Measurements from ENCODE around the gene PTBP3.

The PTBP3 gene

GRCh38 chr9:112331674-112331952, 1.8 kb downstream of the PTBP3 start:
- Histone ChIP-seq H2BK120ac (ENCODE audit: low read depth, low read length) (no peak overlapping the region), H3K36me3 (ENCODE audit: control insufficient read depth in 1 of 2, insufficient read depth in 2 of 2, low read depth in 1 of 2, low read length in 2 of 2) (no peaks in the 10 kb centered on the region), H3K27ac (ENCODE audit: low read length, poor library complexity, severe bottlenecking) (peak overlapping the region; percentile 29), H2BK15ac (ENCODE audit: low read depth, poor library complexity, severe bottlenecking) (no peak overlapping the region), H3K14ac (ENCODE audit: low read length in 2 of 2) (no peak overlapping the region), H3K23ac (ENCODE audit: low read length in 2 of 2) (no peak overlapping the region), H3K9me3 (ENCODE audit: control insufficient read depth, low read length) (no peaks in the 10 kb centered on the region), H3K79me1 (replicated peaks; ENCODE audit: low read length, poor library complexity, severe bottlenecking) (no peaks in the 10 kb centered on the region), H4K91ac (ENCODE audit: low read length) (no peak overlapping the region), H2BK12ac (ENCODE audit: low read length in 2 of 2) (no peak overlapping the region), H3K27me3 (ENCODE audit: control insufficient read depth in 1 of 2, insufficient read depth in 1 of 2, low read length in 2 of 2) (no peaks in the 10 kb centered on the region), H2AFZ (ENCODE audit: low read depth, low read length) (no peak overlapping the region), H3K4ac (ENCODE audit: low read depth in 1 of 2, low read length in 2 of 2) (no peak overlapping the region), H2AK5ac (ENCODE audit: low read length, severe bottlenecking) (no peak overlapping the region), H2BK5ac (ENCODE audit: low read depth, low read length, poor library complexity, severe bottlenecking) (no peak overlapping the region), H4K8ac (ENCODE audit: low read length) (no peak overlapping the region), H3K4me3 (ENCODE audit: insufficient read depth in 1 of 2, low read depth in 1 of 2, low read length in 2 of 2) (peak overlapping the region in 1 of 2 experiments; percentile 95), H3K9ac (ENCODE audit: low read length) (peak overlapping the region; percentile 96), H3K18ac (ENCODE audit: low read depth in 1 of 2, low read length in 2 of 2) (no peak overlapping the region), H3K4me1 (ENCODE audit: control insufficient read depth, insufficient read depth, low read depth, low read length) (peaks cover 5% of the 10 kb centered on the region), H3K4me2 (ENCODE audit: low read length, poor library complexity, severe bottlenecking) (peak overlapping the region; percentile 39)
- peak; percentile 24 for DNase-seq
- 64% methylated on average over 4 of the region's 4 CpGs for WGBS

- DNase-seq, result no peak
- no peak overlapping the region for H2BK15ac ChIP-seq (ENCODE audit: low read depth, poor library complexity, severe bottlenecking)
- H3K4ac ChIP-seq (ENCODE audit: low read depth in 1 of 2, low read length in 2 of 2), result no peak overlapping the region
- H3K9me3 ChIP-seq (ENCODE audit: control insufficient read depth, low read length), result no peaks in the 10 kb centered on the region
- H2BK12ac ChIP-seq (ENCODE audit: low read length in 2 of 2), result no peak overlapping the region
- no peak overlapping the region for H3K23ac ChIP-seq (ENCODE audit: low read length in 2 of 2)
- H3K18ac ChIP-seq (ENCODE audit: low read depth in 1 of 2, low read length in 2 of 2), result no peak overlapping the region
- H3K4me2 ChIP-seq (ENCODE audit: low read length, poor library complexity, severe bottlenecking), result no peak overlapping the region
- H3K27ac ChIP-seq (ENCODE audit: low read length, poor library complexity, severe bottlenecking), result no peak overlapping the region
- WGBS, result 100% methylated on average over 1 of the region's 2 CpGs
- no peak overlapping the region for H3K14ac ChIP-seq (ENCODE audit: low read length in 2 of 2)
- peaks cover 10% of the 10 kb centered on the region for H3K4me1 ChIP-seq (ENCODE audit: control insufficient read depth, insufficient read depth, low read depth, low read length)
- no peak overlapping the region for H2BK120ac ChIP-seq (ENCODE audit: low read depth, low read length)
- no peak overlapping the region for H4K8ac ChIP-seq (ENCODE audit: low read length)
- H3K79me1 ChIP-seq (replicated peaks; ENCODE audit: low read length, poor library complexity, severe bottlenecking), result no peaks in the 10 kb centered on the region
- no peak overlapping the region for H2AFZ ChIP-seq (ENCODE audit: low read depth, low read length)
- no peak overlapping the region for H3K4me3 ChIP-seq (ENCODE audit: insufficient read depth in 1 of 2, low read depth in 1 of 2, low read length in 2 of 2)
- H2BK5ac ChIP-seq (ENCODE audit: low read depth, low read length, poor library complexity, severe bottlenecking), result no peak overlapping the region
- no peaks in the 10 kb centered on the region for H3K36me3 ChIP-seq (ENCODE audit: control insufficient read depth in 1 of 2, insufficient read depth in 2 of 2, low read depth in 1 of 2, low read length in 2 of 2)
- H3K27me3 ChIP-seq (ENCODE audit: control insufficient read depth in 1 of 2, insufficient read depth in 1 of 2, low read length in 2 of 2), result no peaks in the 10 kb centered on the region
- no peak overlapping the region for H2AK5ac ChIP-seq (ENCODE audit: low read length, severe bottlenecking)
- H4K91ac ChIP-seq (ENCODE audit: low read length), result no peak overlapping the region
- peak overlapping the region; percentile 33 for H3K9ac ChIP-seq (ENCODE audit: low read length)
These were observed 4.9 kb downstream of the PTBP3 start for GRCh38 chr9:112328545-112328944.

GRCh38 chr9:112327718-112328450, 5.5 kb downstream of the PTBP3 start:
- Histone ChIP-seq H2AK5ac (ENCODE audit: low read length, severe bottlenecking) (no peak overlapping the region), H3K27ac (ENCODE audit: low read length, poor library complexity, severe bottlenecking) (no peak overlapping the region), H3K14ac (ENCODE audit: low read length in 2 of 2) (no peak overlapping the region), H3K23ac (ENCODE audit: low read length in 2 of 2) (no peak overlapping the region), H3K27me3 (ENCODE audit: control insufficient read depth in 1 of 2, insufficient read depth in 1 of 2, low read length in 2 of 2) (no peaks in the 10 kb centered on the region), H2BK12ac (ENCODE audit: low read length in 2 of 2) (no peak overlapping the region), H3K4ac (ENCODE audit: low read depth in 1 of 2, low read length in 2 of 2) (no peak overlapping the region), H4K8ac (ENCODE audit: low read length) (no peak overlapping the region), H3K36me3 (ENCODE audit: control insufficient read depth in 1 of 2, insufficient read depth in 2 of 2, low read depth in 1 of 2, low read length in 2 of 2) (no peaks in the 10 kb centered on the region), H3K9me3 (ENCODE audit: control insufficient read depth, low read length) (no peaks in the 10 kb centered on the region), H3K79me1 (replicated peaks; ENCODE audit: low read length, poor library complexity, severe bottlenecking) (no peaks in the 10 kb centered on the region), H2BK5ac (ENCODE audit: low read depth, low read length, poor library complexity, severe bottlenecking) (no peak overlapping the region), H3K4me3 (ENCODE audit: insufficient read depth in 1 of 2, low read depth in 1 of 2, low read length in 2 of 2) (no peak overlapping the region), H3K4me2 (ENCODE audit: low read length, poor library complexity, severe bottlenecking) (no peak overlapping the region), H2BK15ac (ENCODE audit: low read depth, poor library complexity, severe bottlenecking) (no peak overlapping the region), H3K9ac (ENCODE audit: low read length) (peak overlapping the region; percentile 33), H2AFZ (ENCODE audit: low read depth, low read length) (no peak overlapping the region), H3K4me1 (ENCODE audit: control insufficient read depth, insufficient read depth, low read depth, low read length) (peaks cover 12% of the 10 kb centered on the region), H2BK120ac (ENCODE audit: low read depth, low read length) (no peak overlapping the region), H3K18ac (ENCODE audit: low read depth in 1 of 2, low read length in 2 of 2) (no peak overlapping the region), H4K91ac (ENCODE audit: low read length) (no peak overlapping the region)
- 100% methylated on average over 1 of the region's 2 CpGs for WGBS
- DNase-seq, result no peak

- no peak overlapping the region for H3K18ac ChIP-seq (ENCODE audit: low read depth in 1 of 2, low read length in 2 of 2)
- no peak overlapping the region for H2AFZ ChIP-seq (ENCODE audit: low read depth, low read length)
- H2BK120ac ChIP-seq (ENCODE audit: low read depth, low read length), result no peak overlapping the region
- H2BK15ac ChIP-seq (ENCODE audit: low read depth, poor library complexity, severe bottlenecking), result no peak overlapping the region
- no peak overlapping the region for H3K9ac ChIP-seq (ENCODE audit: low read length)
- peaks cover 12% of the 10 kb centered on the region for H3K4me1 ChIP-seq (ENCODE audit: control insufficient read depth, insufficient read depth, low read depth, low read length)
- H3K27ac ChIP-seq (ENCODE audit: low read length, poor library complexity, severe bottlenecking), result no peak overlapping the region
- DNase-seq, result no peak
- no peaks in the 10 kb centered on the region for H3K79me1 ChIP-seq (replicated peaks; ENCODE audit: low read length, poor library complexity, severe bottlenecking)
- no peak overlapping the region for H4K91ac ChIP-seq (ENCODE audit: low read length)
- no peak overlapping the region for H3K4me2 ChIP-seq (ENCODE audit: low read length, poor library complexity, severe bottlenecking)
- H3K23ac ChIP-seq (ENCODE audit: low read length in 2 of 2), result no peak overlapping the region
- H2BK12ac ChIP-seq (ENCODE audit: low read length in 2 of 2), result no peak overlapping the region
- no peak overlapping the region for H3K4me3 ChIP-seq (ENCODE audit: insufficient read depth in 1 of 2, low read depth in 1 of 2, low read length in 2 of 2)
- no peak overlapping the region for H3K4ac ChIP-seq (ENCODE audit: low read depth in 1 of 2, low read length in 2 of 2)
- 69% methylated on average over 3 of the region's 3 CpGs for WGBS
- H2BK5ac ChIP-seq (ENCODE audit: low read depth, low read length, poor library complexity, severe bottlenecking), result no peak overlapping the region
- no peak overlapping the region for H4K8ac ChIP-seq (ENCODE audit: low read length)
- no peak overlapping the region for H3K14ac ChIP-seq (ENCODE audit: low read length in 2 of 2)
- H2AK5ac ChIP-seq (ENCODE audit: low read length, severe bottlenecking), result no peak overlapping the region
- no peaks in the 10 kb centered on the region for H3K9me3 ChIP-seq (ENCODE audit: control insufficient read depth, low read length)
- H3K36me3 ChIP-seq (ENCODE audit: control insufficient read depth in 1 of 2, insufficient read depth in 2 of 2, low read depth in 1 of 2, low read length in 2 of 2), result no peaks in the 10 kb centered on the region
- H3K27me3 ChIP-seq (ENCODE audit: control insufficient read depth in 1 of 2, insufficient read depth in 1 of 2, low read length in 2 of 2), result no peaks in the 10 kb centered on the region
These were observed 7.2 kb downstream of the PTBP3 start for GRCh38 chr9:112326194-112326593.
